ENCODE results near the gene GYS2.

DNA sequence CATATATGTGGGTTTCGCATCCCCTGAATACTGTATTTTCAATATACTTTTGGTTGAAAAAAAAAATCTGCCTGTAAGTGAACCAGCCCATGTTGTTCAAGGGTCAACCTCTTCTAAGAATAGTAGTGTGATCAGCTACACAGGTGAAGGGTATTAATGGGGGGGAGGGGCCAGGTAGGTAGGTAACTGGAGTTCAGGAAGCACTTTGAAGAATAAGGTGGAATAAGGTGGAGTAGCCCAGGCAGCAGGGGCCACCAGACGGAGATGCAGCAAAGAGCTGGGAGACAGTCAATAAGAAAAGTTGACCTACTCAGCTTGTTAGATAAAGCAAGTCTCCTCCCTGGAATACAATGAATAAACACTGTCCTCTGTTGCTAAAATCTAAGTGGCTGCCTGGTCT lies 43.7 kb upstream of the GYS2 start:
- no peak for TF ChIP-seq ZFP3 (CRISPR knock-in tag; IDR thresholded peaks at IDR 0.05)
- no peak for TF ChIP-seq TSHZ2 (CRISPR knock-in tag; IDR thresholded peaks at IDR 0.05)
- TF ChIP-seq OSR1 (CRISPR knock-in tag; IDR thresholded peaks at IDR 0.05) = no peak
- TF ChIP-seq ZFP30 (CRISPR knock-in tag; IDR thresholded peaks at IDR 0.05) = no peak
- TF ChIP-seq BACH2 (CRISPR knock-in tag; IDR thresholded peaks at IDR 0.05; ENCODE audit: borderline replicate concordance) = no peak
- TF ChIP-seq ESRRG (CRISPR knock-in tag; IDR thresholded peaks at IDR 0.05) = no peak
- no peak for TF ChIP-seq ZNF565 (CRISPR knock-in tag; conservative IDR thresholded peaks at IDR 0.05; ENCODE audit: low read depth)
- no peak for TF ChIP-seq CREB5 (CRISPR knock-in tag; IDR thresholded peaks at IDR 0.05; ENCODE audit: low read depth)

All from SK-N-SH treated with all-trans-retinoic acid at 6 μM for 48 hours (cell line).